PC-9 (cell line): ENCODE measurements around the gene VAV2. TPM values are rescaled to one million over a fixed set of nuclear protein-coding genes. Genes with fewer than 3 reads are reported as not detected.

ENCODE experiments used
- BruUV-seq: library from RNA; stranded (reverse); fragments of 400-500 nt; replicated peaks from 2 replicates; lab custom pipeline; 2021; lab: Mats Ljungman, UMichigan
- CTCF ChIA-PET: fragments of 300-600 bp; sonication (Branson Sonifier 250); formaldehyde crosslinking; loops from one replicate; lab custom pipeline; 2022; ENCODE audit warnings: antibody characterized with exemption; lab: Charles Lee
- POLR2A ChIA-PET: fragments of 300-600 bp; sonication (Branson Sonifier 250); formaldehyde crosslinking; loops from one replicate; lab custom pipeline; 2022; ENCODE audit warnings: antibody characterized with exemption; ENCODE audit not compliant: unreplicated experiment; lab: Charles Lee
- DNase-seq, 2 experiments: peaks; one replicate each; pipeline versions ENCODE4 v3.0.0 to v3.0.0-alpha.2; 2015 to 2022; ENCODE audit warnings: mixed read lengths in 1 of 2
- H2AFZ ChIP-seq: fragments of 200-600 bp; sonication (generic); 2 replicates; pipeline ENCODE4 v1.8.1; 2017; ENCODE audit warnings: antibody characterized with exemption
- H3F3A ChIP-seq: fragments of 200-600 bp; sonication (generic); 2 replicates; pipeline ENCODE4 v1.8.1; 2017; ENCODE audit warnings: antibody characterized with exemption, mild to moderate bottlenecking, low read depth; ENCODE audit not compliant: insufficient read depth
- H3K27ac ChIP-seq: fragments of 200-600 bp; sonication (generic); 2 replicates; pipeline ENCODE4 v1.6.1; 2016; ENCODE audit warnings: mixed run types
- H3K27me3 ChIP-seq: fragments of 200-600 bp; sonication (generic); 2 replicates; pipeline ENCODE4 v1.6.1; 2016; ENCODE audit warnings: low read depth, mixed run types; ENCODE audit not compliant: insufficient read depth
- H3K36me3 ChIP-seq: fragments of 200-600 bp; sonication (generic); 2 replicates; pipeline ENCODE4 v1.6.1; 2016; ENCODE audit warnings: low read depth, mixed run types
- H3K4me1 ChIP-seq: fragments of 200-600 bp; sonication (generic); replicated peaks from 2 replicates; pipeline ENCODE4 v1.6.1; 2016; ENCODE audit warnings: mixed run types; ENCODE audit not compliant: insufficient read depth
- H3K4me2 ChIP-seq: fragments of 200-600 bp; sonication (generic); 2 replicates; pipeline ENCODE4 v1.6.1; 2017; ENCODE audit warnings: mixed run types
- H3K4me3 ChIP-seq: fragments of 200-600 bp; sonication (generic); 2 replicates; pipeline ENCODE4 v1.6.1; 2016; ENCODE audit warnings: mixed run types
- H3K79me2 ChIP-seq: fragments of 200-600 bp; sonication (generic); 2 replicates; pipeline ENCODE4 v1.6.1; 2017; ENCODE audit warnings: low read depth, mixed run types
- H3K9me2 ChIP-seq: fragments of 200-600 bp; sonication (generic); 2 replicates; pipeline ENCODE4 v1.8.1; 2017; ENCODE audit warnings: mild to moderate bottlenecking; ENCODE audit not compliant: insufficient read depth
- H3K9me3 ChIP-seq: fragments of 200-600 bp; sonication (generic); 2 replicates; pipeline ENCODE4 v1.8.1; 2016; ENCODE audit warnings: low read depth; ENCODE audit not compliant: insufficient read depth
- H4K20me1 ChIP-seq: fragments of 200-600 bp; sonication (generic); 2 replicates; pipeline ENCODE4 v1.8.1; 2017; ENCODE audit not compliant: insufficient read depth
- CTCF ChIP-seq: fragments of 200-600 bp; sonication (generic); conservative IDR thresholded peaks from 2 replicates; pipeline ENCODE4 v1.6.1; 2017; ENCODE audit warnings: mixed run types, antibody characterized with exemption, mild to moderate bottlenecking, moderate library complexity
- EZH2 ChIP-seq: fragments of 200-600 bp; sonication (generic); IDR thresholded peaks from 2 replicates; pipeline ENCODE4 v1.8.0; 2017; ENCODE audit warnings: antibody characterized with exemption, low read depth
- intact Hi-C: fragments of 100-400 bp; cut with micrococcal nuclease; formaldehyde crosslinking; loops from one replicate; pipeline ENCODE4 v1.10.0; 2022; ENCODE audit not compliant: unreplicated experiment
- total RNA-seq: library from RNA; stranded (reverse); gene quantifications from 2 replicates; pipeline ENCODE4 v1.2.3, GENCODE V29; 2021

Gene VAV2
- total RNA-seq, 1 experiment from 2014 or later = 36.5 TPM

DNA sequence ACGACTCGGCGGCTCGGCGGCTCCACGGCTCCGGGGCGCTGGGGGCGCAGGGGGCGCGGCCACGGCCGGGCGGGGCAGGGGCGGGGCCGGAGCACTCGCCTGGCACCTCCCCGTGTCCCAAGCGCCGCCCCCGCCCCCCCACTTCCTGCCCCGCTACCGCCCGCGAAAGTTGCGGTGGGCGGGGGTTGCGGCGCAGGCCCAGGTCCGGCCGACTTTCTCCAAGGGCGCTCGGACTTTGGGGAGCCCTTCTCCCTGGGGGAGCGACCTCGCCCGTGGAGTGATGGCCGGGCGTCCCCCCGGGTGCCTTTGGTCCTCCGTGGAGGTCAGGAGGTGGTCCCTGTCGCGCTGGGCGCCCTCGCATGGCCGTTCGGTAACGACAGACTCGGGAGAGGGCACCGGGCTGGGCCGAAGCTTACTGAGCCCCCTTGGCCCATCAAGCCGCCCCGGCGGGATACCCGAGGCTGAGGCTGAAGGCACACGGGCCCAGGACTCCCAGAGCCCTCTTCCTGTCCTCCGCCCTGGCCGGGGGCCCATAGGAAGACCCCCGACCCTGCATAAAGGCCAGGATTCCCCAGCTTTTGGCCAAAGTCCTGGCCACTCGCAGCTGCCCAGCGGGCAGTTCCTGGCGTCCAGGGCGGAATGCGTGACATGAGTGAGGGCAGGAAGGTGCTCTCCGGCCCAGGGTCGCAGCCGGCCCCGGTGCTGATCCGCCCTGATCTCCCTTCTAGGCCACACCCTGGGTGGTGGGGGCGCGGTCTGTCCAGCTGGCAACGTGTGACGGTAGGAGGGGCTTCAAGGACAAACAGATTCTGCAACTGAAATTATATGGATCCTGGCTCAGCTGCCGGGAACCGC lies 883 bp upstream of the VAV2 start:
- H4K20me1 ChIP-seq = peaks cover 25% of the 10 kb centered on the region
- intact Hi-C loops = loop anchor here (1.0 to 2.0 kb wide), 3 partner anchors 32 to 211 kb away; partner anchors contain the start of gene BRD3OS
- BruUV-seq = TSS peak; percentile 58
- no peaks in the 10 kb centered on the region for H3K36me3 ChIP-seq
- H3K4me1 ChIP-seq = peaks cover 17% of the 10 kb centered on the region
- H3K9me3 ChIP-seq = no peaks in the 10 kb centered on the region
- H3F3A ChIP-seq = peaks cover 4% of the 10 kb centered on the region; the same call in 1 of the 2 replicates
- H3K9me2 ChIP-seq = no peaks in the 10 kb centered on the region
- no peaks in the 10 kb centered on the region for H3K27me3 ChIP-seq
- POLR2A ChIA-PET = interaction anchor here (0.6 to 0.7 kb wide), 3 partner anchors 48 to 211 kb away, joined by 4 to 6 read pairs (median 4); no protein-coding TSS in a partner anchor
- peak overlapping the region; percentile 65 for H3K27ac ChIP-seq
- CTCF ChIA-PET = interaction anchor here (0.6 to 3.0 kb wide), 11 partner anchors 32 to 470 kb away, joined by 3 to 27 read pairs (median 4); partner anchors contain the start of genes BRD3OS and WDR5
- H3K4me3 ChIP-seq = peak overlapping the region; percentile 98
- peak overlapping the region; percentile 97 for H3K4me2 ChIP-seq
- TF ChIP-seq EZH2 (no peak), CTCF (peak; percentile 63)
- peak; percentile 66 to 82 for DNase-seq
- H2AFZ ChIP-seq = peak overlapping the region; percentile 91
- H3K79me2 ChIP-seq = peaks cover 30% of the 10 kb centered on the region

- peaks cover 39% of the 10 kb centered on the region for H4K20me1 ChIP-seq
- H3F3A ChIP-seq = peaks cover 5% of the 10 kb centered on the region; the same call in 1 of the 2 replicates
- no peaks in the 10 kb centered on the region for H3K9me3 ChIP-seq
- no peaks in the 10 kb centered on the region for H3K27me3 ChIP-seq
- peak overlapping the region; percentile 79 for H3K4me2 ChIP-seq
- H2AFZ ChIP-seq = peak overlapping the region; percentile 74
- H3K9me2 ChIP-seq = no peaks in the 10 kb centered on the region
- peaks cover 42% of the 10 kb centered on the region for H3K79me2 ChIP-seq
- ChIA-PET CTCF (interaction anchor here (0.6 kb wide), 1 partner anchor 33 kb away, joined by 8 read pairs; no protein-coding TSS in a partner anchor), POLR2A (interaction anchor here (0.6 to 0.7 kb wide), 3 partner anchors 23 to 209 kb away, joined by 3 read pairs; no protein-coding TSS in a partner anchor)
- DNase-seq = peak; percentile 36 to 37
- peaks cover 17% of the 10 kb centered on the region for H3K4me1 ChIP-seq
- TF ChIP-seq CTCF (no peak), EZH2 (no peak)
- intact Hi-C loops = no loop called here
- no peaks in the 10 kb centered on the region for H3K36me3 ChIP-seq
- H3K4me3 ChIP-seq = peak overlapping the region; percentile 65
- H3K27ac ChIP-seq = peak overlapping the region; percentile 61
- TSS peak; percentile 20 for BruUV-seq
Observed at GRCh38 chr9:133991214-133991921, 756 bp downstream of the VAV2 start.
